ENCODE measurements around the gene ANKRD36C.
"Not testable (repeated sequence)": the region's sequence is repeated elsewhere in the genome, so short reads cannot be mapped to it uniquely, and the experiment has no call there.

Gene ANKRD36C

DNA sequence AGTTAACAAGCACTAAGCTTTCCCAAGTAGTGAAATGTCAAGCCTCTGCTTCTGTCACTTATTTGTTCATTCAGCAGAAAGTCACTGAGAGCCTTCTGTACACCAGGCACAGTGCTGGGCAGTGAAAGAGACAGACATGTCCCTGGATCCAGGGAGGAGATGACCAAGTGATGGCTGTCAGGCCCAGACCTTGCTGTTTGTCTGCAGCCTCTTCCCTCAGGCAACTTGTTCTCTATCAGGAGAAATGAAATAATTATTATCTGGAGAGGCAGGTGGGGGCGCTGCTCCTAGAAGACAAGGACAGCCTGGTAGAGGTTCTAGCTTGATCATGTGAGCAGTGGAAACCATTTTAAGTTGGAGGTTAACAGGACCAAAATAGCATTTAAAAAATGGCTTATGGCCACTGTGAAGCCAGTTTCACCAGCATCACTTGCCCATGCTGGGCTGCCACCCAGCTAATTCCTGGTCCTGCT, 21.2 kb upstream of the ANKRD36C start:
- H3K27me3 ChIP-seq (ENCODE audit: low read depth, low read length); H2AFZ ChIP-seq (ENCODE audit: low read depth, low read length); H3K27ac ChIP-seq (ENCODE audit: low read length); H3K9me3 ChIP-seq (ENCODE audit: insufficient read depth, low read length); H3K79me2 ChIP-seq (ENCODE audit: low read length); H3K36me3 ChIP-seq (replicated peaks; ENCODE audit: low read depth, low read length); H3K4me1 ChIP-seq (ENCODE audit: low read length); H3K9ac ChIP-seq (ENCODE audit: low read length); H3K4me3 ChIP-seq (ENCODE audit: low read length); H4K20me1 ChIP-seq (ENCODE audit: insufficient read depth, low read length); H3K4me2 ChIP-seq (ENCODE audit: low read length): not testable (repeated sequence)

DNA sequence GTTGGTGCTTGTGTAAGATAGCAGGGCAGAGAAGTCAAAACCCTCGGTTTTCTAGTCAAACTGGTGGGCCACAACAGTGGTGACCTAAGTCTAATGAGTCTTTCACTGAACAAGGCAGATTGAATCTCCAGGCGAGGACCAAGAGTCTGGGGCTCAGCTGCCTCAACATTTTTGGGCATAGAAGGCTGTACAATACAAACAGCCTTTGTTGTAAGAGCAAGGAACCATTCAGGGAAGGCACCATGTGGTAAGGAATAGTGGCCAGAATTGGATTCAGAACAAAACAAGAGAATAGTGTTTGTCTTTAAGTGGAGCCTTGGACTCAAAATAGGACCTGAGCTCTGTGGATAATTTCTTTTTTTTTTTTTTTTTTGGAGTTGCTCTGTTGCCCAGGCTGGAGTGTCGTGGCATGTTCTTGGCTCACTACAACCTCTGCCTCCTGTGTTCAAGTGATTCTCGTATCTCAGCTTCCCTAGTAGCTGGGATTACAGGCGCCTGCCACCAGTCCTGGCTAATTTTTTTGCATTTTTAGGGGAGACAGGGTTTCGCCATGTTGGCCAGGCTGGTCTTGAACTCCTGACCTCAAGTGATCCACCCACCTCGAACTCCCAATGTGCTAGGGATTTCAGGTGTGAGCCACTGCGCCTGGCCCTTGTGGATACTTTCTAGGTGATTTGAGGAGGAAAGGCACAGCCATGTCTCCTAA, 20.6 kb upstream of the ANKRD36C start:
- H3K4me2 ChIP-seq (ENCODE audit: low read length); H3K4me1 ChIP-seq (ENCODE audit: low read length): not testable (repeated sequence)

DNA sequence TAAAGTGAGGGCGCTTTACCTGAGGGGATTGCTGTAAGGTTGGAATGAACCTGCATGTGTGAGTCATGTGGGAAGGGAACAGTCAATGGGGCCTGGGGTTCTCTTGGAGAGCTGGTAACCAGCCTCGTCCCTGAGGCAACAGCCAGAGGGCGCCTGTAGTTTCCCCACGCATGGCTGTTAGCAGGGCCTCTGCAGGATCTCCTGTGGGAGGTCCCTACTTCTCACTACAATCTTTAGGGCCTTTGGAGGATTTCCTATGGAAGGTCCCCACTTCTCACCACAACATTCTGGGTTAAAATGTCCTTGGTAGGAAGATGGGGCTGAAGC, 19.5 kb upstream of the ANKRD36C start:
- H2AFZ ChIP-seq (ENCODE audit: low read depth, low read length); H3K9me3 ChIP-seq (ENCODE audit: insufficient read depth, low read length); H3K27me3 ChIP-seq (ENCODE audit: low read depth, low read length); H3K79me2 ChIP-seq (ENCODE audit: low read length); H3K4me1 ChIP-seq (ENCODE audit: low read length); H3K36me3 ChIP-seq (replicated peaks; ENCODE audit: low read depth, low read length); H4K20me1 ChIP-seq (ENCODE audit: insufficient read depth, low read length); H3K27ac ChIP-seq (ENCODE audit: low read length): not testable (repeated sequence)
- TF ChIP-seq, protein P1, sequence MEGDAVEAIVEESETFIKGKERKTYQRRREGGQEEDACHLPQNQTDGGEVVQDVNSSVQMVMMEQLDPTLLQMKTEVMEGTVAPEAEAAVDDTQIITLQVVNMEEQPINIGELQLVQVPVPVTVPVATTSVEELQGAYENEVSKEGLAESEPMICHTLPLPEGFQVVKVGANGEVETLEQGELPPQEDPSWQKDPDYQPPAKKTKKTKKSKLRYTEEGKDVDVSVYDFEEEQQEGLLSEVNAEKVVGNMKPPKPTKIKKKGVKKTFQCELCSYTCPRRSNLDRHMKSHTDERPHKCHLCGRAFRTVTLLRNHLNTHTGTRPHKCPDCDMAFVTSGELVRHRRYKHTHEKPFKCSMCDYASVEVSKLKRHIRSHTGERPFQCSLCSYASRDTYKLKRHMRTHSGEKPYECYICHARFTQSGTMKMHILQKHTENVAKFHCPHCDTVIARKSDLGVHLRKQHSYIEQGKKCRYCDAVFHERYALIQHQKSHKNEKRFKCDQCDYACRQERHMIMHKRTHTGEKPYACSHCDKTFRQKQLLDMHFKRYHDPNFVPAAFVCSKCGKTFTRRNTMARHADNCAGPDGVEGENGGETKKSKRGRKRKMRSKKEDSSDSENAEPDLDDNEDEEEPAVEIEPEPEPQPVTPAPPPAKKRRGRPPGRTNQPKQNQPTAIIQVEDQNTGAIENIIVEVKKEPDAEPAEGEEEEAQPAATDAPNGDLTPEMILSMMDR (IDR thresholded peaks at IDR 0.05; ENCODE audit: low read depth, low read length), result peak; percentile 24; the same call in 1 of the 2 replicates
- peak overlapping the region; percentile 72 for H3K4me3 ChIP-seq (ENCODE audit: low read length)
- H3K4me2 ChIP-seq (ENCODE audit: low read length), result peak overlapping the region; percentile 61
- H3K9ac ChIP-seq (ENCODE audit: low read length), result peak overlapping the region; percentile 30; the same call in 1 of the 2 replicates

More for the DNA sequence above, 20.6 kb upstream of the ANKRD36C start:
- not testable (repeated sequence) for H3K79me2 ChIP-seq (ENCODE audit: low read length); H3K27ac ChIP-seq (ENCODE audit: low read length); H3K4me3 ChIP-seq (ENCODE audit: low read length); H3K36me3 ChIP-seq (replicated peaks; ENCODE audit: low read depth, low read length); H3K9ac ChIP-seq (ENCODE audit: low read length); H2AFZ ChIP-seq (ENCODE audit: low read depth, low read length); H3K27me3 ChIP-seq (ENCODE audit: low read depth, low read length); H3K9me3 ChIP-seq (ENCODE audit: insufficient read depth, low read length); H4K20me1 ChIP-seq (ENCODE audit: insufficient read depth, low read length)

DNA sequence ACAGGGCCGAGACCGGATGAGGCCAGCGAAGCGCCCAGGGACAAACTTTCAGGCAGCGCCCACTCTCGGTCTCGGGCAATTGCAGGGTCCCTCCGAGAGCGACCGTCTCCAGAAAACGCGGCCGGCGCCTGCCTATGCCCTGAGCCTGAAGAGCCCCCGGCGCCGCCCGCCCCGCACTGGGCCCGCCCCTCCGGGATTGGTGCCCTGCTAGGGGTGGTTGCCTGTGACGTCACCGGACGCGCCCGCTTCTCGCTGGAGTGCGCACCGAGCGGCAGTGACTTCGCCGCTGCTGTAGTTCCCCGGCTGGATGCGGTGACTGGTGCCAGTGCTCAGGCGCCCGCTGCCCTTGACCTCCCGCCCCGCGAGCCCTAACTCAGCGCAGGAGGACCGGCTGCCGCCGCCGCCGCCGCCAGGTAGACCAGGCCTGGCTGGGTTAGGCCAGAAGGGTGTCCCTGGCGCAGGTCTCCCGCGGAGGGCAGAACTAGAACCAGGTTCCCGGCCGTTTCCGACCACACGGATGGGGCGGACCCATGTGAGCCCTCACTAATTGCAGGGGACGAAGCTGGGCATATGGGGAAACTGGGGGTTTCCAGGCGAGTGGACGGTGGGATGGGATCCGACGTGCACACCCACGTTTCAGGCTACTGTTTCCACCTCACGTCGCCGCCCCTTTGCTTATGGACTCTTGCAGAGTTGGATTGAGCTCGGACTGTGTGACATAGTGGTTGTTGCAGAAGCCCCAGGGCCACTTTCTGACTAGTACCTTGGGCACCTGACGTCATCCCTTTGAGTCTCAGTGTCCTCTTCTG, 18.9 kb upstream of the ANKRD36C start:
- H2AFZ ChIP-seq (ENCODE audit: low read depth, low read length), result peak overlapping the region; percentile 25; the same call in 1 of the 2 replicates
- H3K4me2 ChIP-seq (ENCODE audit: low read length), result peak overlapping the region; percentile 69

DNA sequence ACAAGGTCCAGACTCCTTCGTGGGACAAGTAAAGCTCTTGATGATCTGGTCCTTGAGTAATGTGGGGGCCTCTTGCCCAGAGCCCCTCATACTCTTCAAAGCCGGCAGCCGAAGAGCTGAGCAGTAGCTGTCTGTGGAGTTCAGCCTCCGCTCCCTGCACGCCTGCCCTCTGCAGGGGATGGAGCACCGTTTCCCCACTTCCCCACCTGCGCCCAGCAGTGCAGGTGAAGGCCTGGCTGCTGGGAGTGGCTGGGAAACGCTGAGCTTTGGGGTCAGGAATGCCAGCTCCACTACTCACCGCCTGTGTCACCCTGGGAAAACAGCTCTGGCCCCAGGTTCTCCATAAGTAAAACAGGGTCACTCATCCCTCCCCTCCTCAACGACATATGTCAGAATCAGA, 18.2 kb upstream of the ANKRD36C start:
- not testable (repeated sequence) for H3K36me3 ChIP-seq (replicated peaks; ENCODE audit: low read depth, low read length); H3K27ac ChIP-seq (ENCODE audit: low read length); H4K20me1 ChIP-seq (ENCODE audit: insufficient read depth, low read length); H3K9me3 ChIP-seq (ENCODE audit: insufficient read depth, low read length); H3K4me1 ChIP-seq (ENCODE audit: low read length); H3K79me2 ChIP-seq (ENCODE audit: low read length); H3K27me3 ChIP-seq (ENCODE audit: low read depth, low read length)
- H3K9ac ChIP-seq (ENCODE audit: low read length), result peak overlapping the region; percentile 52; the same call in 1 of the 2 replicates
- peak overlapping the region; percentile 25; the same call in 1 of the 2 replicates for H2AFZ ChIP-seq (ENCODE audit: low read depth, low read length)
- peak overlapping the region; percentile 74 for H3K4me3 ChIP-seq (ENCODE audit: low read length)
- peak overlapping the region; percentile 69 for H3K4me2 ChIP-seq (ENCODE audit: low read length)

More for the DNA sequence above, 18.9 kb upstream of the ANKRD36C start:
- H3K4me1 ChIP-seq (ENCODE audit: low read length); H3K9me3 ChIP-seq (ENCODE audit: insufficient read depth, low read length); H4K20me1 ChIP-seq (ENCODE audit: insufficient read depth, low read length); H3K27me3 ChIP-seq (ENCODE audit: low read depth, low read length); H3K79me2 ChIP-seq (ENCODE audit: low read length); H3K36me3 ChIP-seq (replicated peaks; ENCODE audit: low read depth, low read length); H3K27ac ChIP-seq (ENCODE audit: low read length): not testable (repeated sequence)
- peak overlapping the region; percentile 52; the same call in 1 of the 2 replicates for H3K9ac ChIP-seq (ENCODE audit: low read length)
- peak overlapping the region; percentile 74 for H3K4me3 ChIP-seq (ENCODE audit: low read length)

DNA sequence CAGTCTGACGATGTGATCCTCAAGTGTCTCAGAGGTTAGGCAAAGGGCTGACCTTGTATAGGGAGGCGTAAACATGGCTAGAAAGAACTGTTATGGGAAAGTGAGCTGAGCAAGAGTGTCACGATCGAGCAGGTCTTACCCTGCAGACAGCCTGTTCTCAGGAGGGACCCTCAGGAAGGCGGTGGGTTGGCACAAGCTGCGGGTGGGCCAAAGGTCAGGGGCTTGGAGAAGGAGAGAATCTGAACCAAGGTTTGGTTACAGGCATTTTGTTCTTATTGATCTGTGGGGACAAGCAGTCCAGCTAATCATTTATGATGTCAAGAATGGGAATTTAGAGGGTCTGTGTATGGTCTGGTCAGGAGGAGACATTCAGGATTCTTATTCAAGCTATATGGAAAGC, 16.4 kb upstream of the ANKRD36C start:
- H3K27ac ChIP-seq (ENCODE audit: low read length); H3K79me2 ChIP-seq (ENCODE audit: low read length); H3K4me3 ChIP-seq (ENCODE audit: low read length); H3K27me3 ChIP-seq (ENCODE audit: low read depth, low read length); H3K4me2 ChIP-seq (ENCODE audit: low read length); H4K20me1 ChIP-seq (ENCODE audit: insufficient read depth, low read length); H3K36me3 ChIP-seq (replicated peaks; ENCODE audit: low read depth, low read length); H3K4me1 ChIP-seq (ENCODE audit: low read length); H3K9me3 ChIP-seq (ENCODE audit: insufficient read depth, low read length); H3K9ac ChIP-seq (ENCODE audit: low read length); H2AFZ ChIP-seq (ENCODE audit: low read depth, low read length): not testable (repeated sequence)

DNA sequence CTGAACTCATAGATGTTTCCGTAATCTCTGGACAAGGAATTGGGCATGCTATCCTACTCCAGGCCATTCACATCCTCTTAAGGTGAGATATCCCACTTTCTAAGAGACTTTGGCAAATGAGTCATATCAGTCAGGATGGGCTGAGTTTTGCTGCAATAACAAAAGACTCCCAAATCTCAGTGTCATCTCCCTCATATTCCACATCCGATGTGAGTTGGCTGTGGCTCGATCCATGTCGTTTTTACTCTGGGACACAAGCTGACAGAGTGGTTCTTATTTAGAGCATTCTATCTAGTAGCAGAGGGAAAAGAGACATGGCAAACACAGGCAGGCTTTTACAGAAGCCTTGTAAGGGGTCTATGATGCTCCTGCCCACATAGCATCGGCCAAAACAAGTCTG, 14.6 kb upstream of the ANKRD36C start:
- H2AFZ ChIP-seq (ENCODE audit: low read depth, low read length); H3K36me3 ChIP-seq (replicated peaks; ENCODE audit: low read depth, low read length); H3K27ac ChIP-seq (ENCODE audit: low read length); H3K9ac ChIP-seq (ENCODE audit: low read length); H3K4me1 ChIP-seq (ENCODE audit: low read length); H3K4me3 ChIP-seq (ENCODE audit: low read length); H3K79me2 ChIP-seq (ENCODE audit: low read length); H3K27me3 ChIP-seq (ENCODE audit: low read depth, low read length); H3K9me3 ChIP-seq (ENCODE audit: insufficient read depth, low read length); H3K4me2 ChIP-seq (ENCODE audit: low read length); H4K20me1 ChIP-seq (ENCODE audit: insufficient read depth, low read length): not testable (repeated sequence)
